ENCODE results near the gene ARHGEF7.

ARHGEF7 gene

GRCh38 chr13:111110054-111110453 lies 5.1 kb upstream of the ARHGEF7 start:
- no peak for DNase-seq (ENCODE audit: low read depth)

- no peak for DNase-seq (ENCODE audit: low read depth)
These were observed 3.7 kb upstream of the ARHGEF7 start for GRCh38 chr13:111111376-111111937.

GRCh38 chr13:111112196-111112595 lies 2.9 kb upstream of the ARHGEF7 start:
- DNase-seq (ENCODE audit: low read depth): no peak

- DNase-seq (ENCODE audit: low read depth): no peak
These were observed 599 bp upstream of the ARHGEF7 start for GRCh38 chr13:111114362-111115060.

GRCh38 chr13:111115965-111116521 lies 933 bp downstream of the ARHGEF7 start:
- DNase-seq (ENCODE audit: low read depth): no peak

GRCh38 chr13:111116856-111117255 lies 1.7 kb downstream of the ARHGEF7 start:
- no peak for DNase-seq (ENCODE audit: low read depth)

- DNase-seq (ENCODE audit: low read depth): no peak
These were observed 2.2 kb downstream of the ARHGEF7 start for GRCh38 chr13:111117289-111117688.

- no peak for DNase-seq (ENCODE audit: low read depth)
These were observed 2.9 kb downstream of the ARHGEF7 start for GRCh38 chr13:111117961-111118360.

GRCh38 chr13:111118898-111119607 lies 3.9 kb downstream of the ARHGEF7 start:
- DNase-seq (ENCODE audit: low read depth): no peak

- no peak for DNase-seq (ENCODE audit: low read depth)
These were observed 4.9 kb downstream of the ARHGEF7 start for GRCh38 chr13:111119966-111120365.

GRCh38 chr13:111120422-111120821 lies 5.3 kb downstream of the ARHGEF7 start:
- no peak for DNase-seq (ENCODE audit: low read depth)

GRCh38 chr13:111120913-111121312 lies 5.8 kb downstream of the ARHGEF7 start:
- DNase-seq (ENCODE audit: low read depth): no peak

- no peak for DNase-seq (ENCODE audit: low read depth)
These were observed 6.4 kb downstream of the ARHGEF7 start for GRCh38 chr13:111121506-111121905.

GRCh38 chr13:111122056-111122455 lies 6.9 kb downstream of the ARHGEF7 start:
- no peak for DNase-seq (ENCODE audit: low read depth)

- no peak for DNase-seq (ENCODE audit: low read depth)
These were observed 7.5 kb downstream of the ARHGEF7 start for GRCh38 chr13:111122631-111123030.

GRCh38 chr13:111123221-111123620 lies 8.1 kb downstream of the ARHGEF7 start:
- DNase-seq (ENCODE audit: low read depth): no peak

- no peak for DNase-seq (ENCODE audit: low read depth)
These were observed 8.5 kb downstream of the ARHGEF7 start for GRCh38 chr13:111123649-111124048.

GRCh38 chr13:111126509-111126908 lies 11.4 kb downstream of the ARHGEF7 start:
- DNase-seq (ENCODE audit: low read depth): no peak

- no peak for DNase-seq (ENCODE audit: low read depth)
These were observed 14.5 kb downstream of the ARHGEF7 start for GRCh38 chr13:111129465-111130115.

- DNase-seq (ENCODE audit: low read depth): no peak
These were observed 15.0 kb downstream of the ARHGEF7 start for GRCh38 chr13:111130116-111130508.

- no peak for DNase-seq (ENCODE audit: low read depth)
These were observed 15.9 kb downstream of the ARHGEF7 start for GRCh38 chr13:111131048-111131447.

GRCh38 chr13:111131611-111132010 lies 16.5 kb downstream of the ARHGEF7 start:
- no peak for DNase-seq (ENCODE audit: low read depth)

GRCh38 chr13:111132948-111133347 lies 17.8 kb downstream of the ARHGEF7 start:
- no peak for DNase-seq (ENCODE audit: low read depth)

All from stimulated activated CD8-positive, alpha-beta memory T cell treated with anti-CD3 and anti-CD28 coated beads, Interleukin-4, amount 100 ng/mL, for 24 hours (primary cell).